ENCODE results near the gene FRYL. TPM values are rescaled to one million over a fixed set of nuclear protein-coding genes. Genes with fewer than 3 reads are reported as not detected.

FRYL gene
- total and polyA plus RNA-seq, 2 of the 13 experiments (the other 11 are each of a cell fraction or from before 2014, with no cell fraction given): 9.7 to 19.6 TPM

GRCh38 chr4:48478273-48478672 lies 301.8 kb downstream of the FRYL start:
- no peaks in the 10 kb centered on the region for H3K9me3 ChIP-seq (ENCODE audit: low read length)
- POLR2A ChIA-PET: no interaction called here
- H3K9ac ChIP-seq (ENCODE audit: insufficient read depth, low read depth, low read length): no peak overlapping the region
- in situ Hi-C loops (cut with HindIII; ENCODE audit: extremely low pct_ligation_motif_present, low pct_unique_long_range_greater_than_20kb) (no loop called here), intact Hi-C loops (cut with micrococcal nuclease; ENCODE audit: unreplicated experiment) (no loop called here)
- H4K20me1 ChIP-seq (ENCODE audit: insufficient read depth, low read length): no peaks in the 10 kb centered on the region
- ATAC-seq: no peak
- TF ChIP-seq BRD4 (CRISPR knock-in tag; IDR thresholded peaks at IDR 0.05): no peak
- TF ChIP-seq ZNF770 (CRISPR knock-in tag; IDR thresholded peaks at IDR 0.05): no peak
- TF ChIP-seq ZBTB20 (CRISPR knock-in tag; IDR thresholded peaks at IDR 0.05; ENCODE audit: borderline replicate concordance, low read depth): no peak
- TF ChIP-seq SRY (CRISPR knock-in tag; IDR thresholded peaks at IDR 0.05): no peak
- no peak for TF ChIP-seq DMTF1 (CRISPR knock-in tag; IDR thresholded peaks at IDR 0.05)
- TF ChIP-seq ZNF318 (CRISPR knock-in tag; IDR thresholded peaks at IDR 0.05): no peak
- TF ChIP-seq ZNF441 (CRISPR knock-in tag; IDR thresholded peaks at IDR 0.05; ENCODE audit: borderline replicate concordance): no peak
- TF ChIP-seq ARNTL (CRISPR knock-in tag; IDR thresholded peaks at IDR 0.05): no peak
- TF ChIP-seq EED (CRISPR knock-in tag; IDR thresholded peaks at IDR 0.05): no peak
- no peak for TF ChIP-seq SP1 (IDR thresholded peaks at IDR 0.05)
- TF ChIP-seq SP1 (CRISPR knock-in tag; IDR thresholded peaks at IDR 0.05): no peak
- TF ChIP-seq ZNF451 (CRISPR knock-in tag; IDR thresholded peaks at IDR 0.05): no peak
- H3K36me3 ChIP-seq (replicated peaks in 1 of 2; ENCODE audit: control insufficient read depth in 1 of 2, insufficient read depth in 2 of 2, low read length in 2 of 2): no peaks in the 10 kb centered on the region
- H2AFZ ChIP-seq (ENCODE audit: low read length): no peak overlapping the region
- no peaks in the 10 kb centered on the region for H3K79me2 ChIP-seq (ENCODE audit: insufficient read depth, low read length)
- no TSS peak for BruUV-seq (replicated peaks)
- CTCF ChIA-PET (ENCODE audit: low intra/inter-chr PET ratio, low total read pairs): no interaction called here
- no peak overlapping the region for H3K4me3 ChIP-seq (replicated peaks in 1 of 3; ENCODE audit: insufficient read depth in 1 of 3, low read depth in 2 of 3, low read length in 3 of 3)
- 0% methylated on average over 2 of the region's 2 CpGs for WGBS (ENCODE audit: low lambda C conversion rate)
- H3K4me1 ChIP-seq (ENCODE audit: insufficient read depth, low read length): no peaks in the 10 kb centered on the region
- DNase-seq (ENCODE audit: low spot score): no peak
- H3K27me3 ChIP-seq (ENCODE audit: control insufficient read depth in 1 of 2, insufficient read depth in 2 of 2, low read length in 2 of 2): peaks cover 0 to 16% of the 10 kb centered on the region in 2 experiments; a peak in 1 of 5 replicates
- H3K4me2 ChIP-seq (ENCODE audit: low read depth, low read length): no peak overlapping the region
- FAIRE-seq: no peak
- no peak overlapping the region for H3K27ac ChIP-seq (ENCODE audit: extremely low read length, insufficient read depth, low read length)

All from HepG2 (cell line).